Measurements from ENCODE around the gene ALPG. TPM values are rescaled to one million over a fixed set of nuclear protein-coding genes. Genes with fewer than 3 reads are reported as not detected.
"Not testable (repeated sequence)": the region's sequence is repeated elsewhere in the genome, so short reads cannot be mapped to it uniquely, and the experiment has no call there.

ALPG gene
- polyA plus RNA-seq, 1 donor, result not detected

- peak; percentile 17 for DNase-seq
These were observed 14.0 kb downstream of the ALPG start for GRCh38 chr2:232420463-232421188.

GRCh38 chr2:232421189-232421785 lies 14.6 kb downstream of the ALPG start:
- no peak for DNase-seq

GRCh38 chr2:232422051-232422450 lies 15.4 kb downstream of the ALPG start:
- DNase-seq, result no peak

GRCh38 chr2:232422996-232423395 lies 16.4 kb downstream of the ALPG start:
- DNase-seq, result not testable (repeated sequence)

GRCh38 chr2:232423407-232423806 lies 16.8 kb downstream of the ALPG start:
- not testable (repeated sequence) for DNase-seq

- DNase-seq, result no peak
These were observed 25.3 kb downstream of the ALPG start for GRCh38 chr2:232431705-232432590.

GRCh38 chr2:232432598-232433184 lies 26.0 kb downstream of the ALPG start:
- DNase-seq, result no peak

GRCh38 chr2:232433622-232434021 lies 27.0 kb downstream of the ALPG start:
- not testable (repeated sequence) for DNase-seq

GRCh38 chr2:232434091-232434490 lies 27.4 kb downstream of the ALPG start:
- DNase-seq, result no peak

GRCh38 chr2:232434563-232435374 lies 28.1 kb downstream of the ALPG start:
- no peak for DNase-seq

- DNase-seq, result no peak
These were observed 28.7 kb downstream of the ALPG start for GRCh38 chr2:232435375-232435648.

GRCh38 chr2:232435805-232436204 lies 29.2 kb downstream of the ALPG start:
- no peak for DNase-seq

- DNase-seq, result no peak
These were observed 29.9 kb downstream of the ALPG start for GRCh38 chr2:232436381-232437194.

- DNase-seq, result no peak
These were observed 30.5 kb downstream of the ALPG start for GRCh38 chr2:232437195-232437571.

- no peak for DNase-seq
These were observed 31.4 kb downstream of the ALPG start for GRCh38 chr2:232438091-232438490.

GRCh38 chr2:232438951-232439757 lies 32.5 kb downstream of the ALPG start:
- no peak for DNase-seq

GRCh38 chr2:232439758-232440135 lies 33.1 kb downstream of the ALPG start:
- no peak for DNase-seq

- peak; percentile 78 for DNase-seq
These were observed 33.8 kb downstream of the ALPG start for GRCh38 chr2:232440220-232441018.

GRCh38 chr2:232441147-232441651 lies 34.6 kb downstream of the ALPG start:
- no peak for DNase-seq

Measured in hindlimb muscle (tissue), 1 donor.